HG02571 (cell line): ENCODE results near the gene SRPK1.

ENCODE experiments used
- ATAC-seq: cut with Tn5 transposase; IDR thresholded peaks from one replicate; pipeline ENCODE4 v1.9.1; 2021; ENCODE audit warnings: mild to moderate bottlenecking, moderate library complexity; ENCODE audit not compliant: unreplicated experiment

Gene SRPK1

GRCh38 chr6:35786272-35786671 lies 134.6 kb downstream of the SRPK1 start:
- no peak for ATAC-seq

DNA sequence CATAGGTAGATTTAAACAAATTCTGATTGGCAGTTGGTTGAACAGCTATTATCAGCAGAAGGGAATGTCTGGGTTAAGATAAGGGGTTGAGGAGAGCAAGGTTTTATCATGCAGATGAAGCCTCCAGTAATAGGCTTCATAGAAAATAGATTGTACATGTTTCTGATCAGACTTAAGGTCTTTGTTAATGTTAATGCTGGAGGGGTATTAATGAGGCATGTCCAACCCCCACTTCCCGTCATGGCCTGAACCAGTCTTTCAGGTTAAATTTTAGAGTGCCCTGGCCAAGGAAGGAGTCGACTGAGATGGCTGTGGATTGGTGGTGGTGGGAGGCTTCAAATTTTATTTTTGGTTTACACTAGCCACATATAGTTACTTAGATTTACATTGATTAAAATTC lies 136.7 kb downstream of the SRPK1 start:
- no peak for ATAC-seq
